Inflammatory macrophage treated with lipopolysaccharide for 4 hours (primary cell): ENCODE measurements around the gene C5AR1.

Source experiments
- DNase-seq: peaks from one replicate; pipeline ENCODE4 v3.0.0-alpha.2; 2020

Gene C5AR1

GRCh38 chr19:47371261-47371660 is 61.6 kb downstream of the C5AR1 start:
- no peak for DNase-seq
